Gastroesophageal sphincter (tissue), 3 donors: ENCODE measurements around the gene HES4.

Experiments
- CTCF ChIP-seq, 4 experiments: fragments of 200-600 bp in 2 of 4; fragments of 450-650 bp in 2 of 4; sonication (generic) in 1 of 4; IDR thresholded peaks; one replicate each; pipeline ENCODE4 v1.5.1; 2017 to 2019; ENCODE audit warnings: antibody characterized with exemption in 4 of 4, mild to moderate bottlenecking in 2 of 4, moderate library complexity in 2 of 4
- EP300 ChIP-seq: sonication (generic); formaldehyde crosslinking; IDR thresholded peaks from one replicate; pipeline ENCODE4 v1.6.1; 2017; ENCODE audit warnings: antibody characterized with exemption, mild to moderate bottlenecking
- POLR2A ChIP-seq, 2 donors: fragments of 450-650 bp; IDR thresholded peaks; one replicate each; pipeline ENCODE4 v1.6.1; 2017; ENCODE audit warnings: antibody characterized with exemption in 2 of 2, mild to moderate bottlenecking in 2 of 2, moderate library complexity in 1 of 2

GRCh38 chr1:985126-985525, 14.8 kb downstream of the HES4 start:
- TF ChIP-seq CTCF (IDR thresholded peaks at IDR 0.05): no peak
- no peak for TF ChIP-seq POLR2A (IDR thresholded peaks at IDR 0.05)
- TF ChIP-seq EP300: no peak
